T-helper 9 cell (primary cell): ENCODE results near the gene VCY1B.
"Not testable (repeated sequence)": the region's sequence is repeated elsewhere in the genome, so short reads cannot be mapped to it uniquely, and the experiment has no call there.

ENCODE experiments used
- DNase-seq: peaks from one replicate; pipeline ENCODE4 v3.0.0-alpha.2; 2020
- total RNA-seq, 2 donors: gene quantifications; one replicate each; lab custom pipeline; 2026; lab: John Stamatoyannopoulos, UW

The VCY1B gene
- total RNA-seq, result 0 reads per million in 2 donors

DNA sequence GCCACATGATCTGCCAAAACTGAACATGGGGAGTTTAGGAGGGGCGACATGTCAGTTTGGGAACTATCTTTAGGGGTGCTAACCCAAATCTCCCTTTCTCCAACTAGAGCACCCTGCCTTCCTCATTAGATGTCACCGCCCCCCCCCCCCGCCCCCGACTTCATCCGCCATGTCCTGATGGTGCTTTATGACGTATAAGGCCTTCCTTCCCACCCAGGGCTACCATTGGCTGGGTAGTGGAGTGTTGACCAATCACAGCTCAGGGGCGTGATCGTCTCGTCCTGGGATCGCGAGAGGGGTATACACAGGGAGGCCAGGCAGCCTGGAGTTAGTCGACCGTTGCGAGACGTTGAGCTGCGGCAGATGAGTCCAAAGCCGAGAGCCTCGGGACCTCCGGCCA lies at the start of gene VCY1B:
Gene VCY1B, plus strand, starts transcription at position 301 of the 400 bp plus-strand sequence. Its CDS starts 63 bp downstream, at position 364.
- not testable (repeated sequence) for DNase-seq

DNA sequence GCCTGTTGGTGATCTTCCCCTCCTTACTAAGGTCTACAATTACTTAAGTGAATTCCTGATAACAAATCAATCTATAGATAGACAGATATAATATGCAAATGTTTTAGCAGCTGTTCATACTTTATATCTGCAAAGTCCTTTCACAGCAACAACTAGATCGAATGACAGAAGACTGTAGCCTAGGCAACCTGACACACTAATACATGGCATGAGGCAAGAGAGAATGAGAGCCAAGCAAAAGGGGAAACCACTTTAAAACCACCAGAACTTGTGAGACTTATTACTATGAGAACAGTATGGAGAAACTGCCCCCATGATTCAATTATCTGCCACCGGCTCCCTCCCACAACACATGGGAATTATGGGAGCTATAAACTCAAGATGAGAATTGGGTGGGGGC lies 44.1 kb upstream of the VCY1B start:
- not testable (repeated sequence) for DNase-seq

DNA sequence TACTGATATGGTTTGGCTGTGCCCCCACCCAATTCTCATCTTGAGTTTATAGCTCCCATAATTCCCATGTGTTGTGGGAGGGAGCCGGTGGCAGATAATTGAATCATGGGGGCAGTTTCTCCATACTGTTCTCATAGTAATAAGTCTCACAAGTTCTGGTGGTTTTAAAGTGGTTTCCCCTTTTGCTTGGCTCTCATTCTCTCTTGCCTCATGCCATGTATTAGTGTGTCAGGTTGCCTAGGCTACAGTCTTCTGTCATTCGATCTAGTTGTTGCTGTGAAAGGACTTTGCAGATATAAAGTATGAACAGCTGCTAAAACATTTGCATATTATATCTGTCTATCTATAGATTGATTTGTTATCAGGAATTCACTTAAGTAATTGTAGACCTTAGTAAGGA lies 25.6 kb upstream of the VCY1B start:
- DNase-seq, result not testable (repeated sequence)

DNA sequence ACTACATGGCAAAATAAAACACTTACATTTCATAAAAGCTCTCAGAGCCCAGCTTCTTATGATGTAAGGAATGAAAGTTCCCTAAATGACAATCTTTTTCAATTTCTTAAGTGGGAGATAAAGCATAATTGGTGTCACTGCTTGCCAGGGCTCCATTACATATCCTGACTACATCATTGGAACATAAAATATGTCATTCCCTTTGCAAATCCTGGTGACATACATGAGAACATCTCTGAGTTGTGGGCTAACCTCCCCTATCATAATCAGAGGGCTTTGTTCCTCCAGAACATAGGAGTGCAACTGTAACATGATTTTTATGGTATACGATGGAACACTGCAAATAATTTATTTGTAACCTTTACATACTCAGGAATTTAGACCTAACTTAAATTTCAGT lies 29.9 kb downstream of the VCY1B start:
- no peak for DNase-seq
